Skeletal muscle tissue (tissue), 4 donors: ENCODE data around the gene SRRM3. TPM values are rescaled to one million over a fixed set of nuclear protein-coding genes. Genes with fewer than 3 reads are reported as not detected.
A peak's percentile ranks its signal among the peaks of the same experiment; 100 is the strongest.

Experiments
- H3K27ac ChIP-seq: one replicate; pipeline ENCODE4 v1.7.0; 2013; ENCODE audit warnings: mild to moderate bottlenecking, low read depth, low read length, inconsistent platforms
- H3K27me3 ChIP-seq, 3 donors: one replicate each; pipeline ENCODE4 v1.7.0; 2013; ENCODE audit warnings: low read length in 3 of 3; ENCODE audit not compliant: control insufficient read depth in 3 of 3, insufficient read depth in 3 of 3
- H3K36me3 ChIP-seq, 3 donors: one replicate each; pipeline ENCODE4 v1.7.0; 2013; ENCODE audit warnings: low read length in 3 of 3; ENCODE audit not compliant: control insufficient read depth in 3 of 3, insufficient read depth in 3 of 3
- H3K4me1 ChIP-seq, 3 donors: one replicate each; pipeline ENCODE4 v1.7.0; 2013; ENCODE audit warnings: low read length in 3 of 3, mild to moderate bottlenecking in 3 of 3; ENCODE audit not compliant: control insufficient read depth in 3 of 3, insufficient read depth in 3 of 3
- H3K4me3 ChIP-seq, 3 donors: one replicate each; pipeline ENCODE4 v1.7.0; 2013; ENCODE audit warnings: low read length in 3 of 3
- H3K9ac ChIP-seq, 3 donors: one replicate each; pipeline ENCODE4 v1.7.0; 2013; ENCODE audit warnings: low read length in 3 of 3, mild to moderate bottlenecking in 3 of 3, moderate library complexity in 2 of 3, low read depth in 1 of 3
- H3K9me3 ChIP-seq, 3 donors: one replicate each; pipeline ENCODE4 v1.7.0; 2013; ENCODE audit warnings: low read length in 3 of 3; ENCODE audit not compliant: control insufficient read depth in 3 of 3
- total RNA-seq: library from RNA; depleted of rRNA; stranded (reverse); fragments of >200 nt; gene quantifications from one replicate; pipeline ENCODE4 v1.2.3, GENCODE V29; 2014
- donor health status: Osteomylitis.

The SRRM3 gene
- total RNA-seq, 1 donor from 2014 or later, result not detected

GRCh38 chr7:76259124-76260093, 57.7 kb downstream of the SRRM3 start:
- Histone ChIP-seq H3K27ac (no peak overlapping the region), H3K9me3 (no peaks in the 10 kb centered on the region), H3K4me3 (no peak overlapping the region), H3K27me3 (peaks cover 16 to 43% (median 18%) of the 10 kb centered on the region in 3 donors), H3K36me3 (no peaks in the 10 kb centered on the region), H3K9ac (no peak overlapping the region), H3K4me1 (no peaks in the 10 kb centered on the region)

- no peaks in the 10 kb centered on the region for H3K36me3 ChIP-seq
- no peak overlapping the region for H3K4me3 ChIP-seq
- no peak overlapping the region for H3K27ac ChIP-seq
- H3K9me3 ChIP-seq, result no peaks in the 10 kb centered on the region
- H3K27me3 ChIP-seq, result peaks cover 16 to 41% (median 18%) of the 10 kb centered on the region in 3 donors
- no peaks in the 10 kb centered on the region for H3K4me1 ChIP-seq
- no peak overlapping the region for H3K9ac ChIP-seq
Observed at GRCh38 chr7:76260171-76260703, 58.5 kb downstream of the SRRM3 start.

GRCh38 chr7:76261329-76261728, 59.6 kb downstream of the SRRM3 start:
- Histone ChIP-seq H3K36me3 (no peaks in the 10 kb centered on the region), H3K4me1 (no peaks in the 10 kb centered on the region), H3K27me3 (peaks cover 16 to 41% (median 18%) of the 10 kb centered on the region in 3 donors), H3K9me3 (no peaks in the 10 kb centered on the region), H3K27ac (no peak overlapping the region), H3K9ac (no peak overlapping the region), H3K4me3 (no peak overlapping the region)

- Histone ChIP-seq H3K27me3 (peaks cover 20 to 45% (median 22%) of the 10 kb centered on the region in 3 donors), H3K9ac (no peak overlapping the region), H3K4me1 (peaks cover 1 to 2% (median 2%) of the 10 kb centered on the region in 3 donors), H3K27ac (no peak overlapping the region), H3K9me3 (no peaks in the 10 kb centered on the region), H3K4me3 (no peak overlapping the region), H3K36me3 (no peaks in the 10 kb centered on the region)
Observed at GRCh38 chr7:76261931-76262330, 60.2 kb downstream of the SRRM3 start.

- Histone ChIP-seq H3K27me3 (peaks cover 26 to 46% (median 28%) of the 10 kb centered on the region in 3 donors), H3K9me3 (no peaks in the 10 kb centered on the region), H3K4me1 (peaks cover 4 to 5% (median 5%) of the 10 kb centered on the region in 3 donors), H3K4me3 (no peak overlapping the region), H3K36me3 (no peaks in the 10 kb centered on the region), H3K9ac (no peak overlapping the region), H3K27ac (no peak overlapping the region)
Observed at GRCh38 chr7:76262683-76263402, 61.1 kb downstream of the SRRM3 start.

GRCh38 chr7:76265299-76265698, 63.6 kb downstream of the SRRM3 start:
- H3K9ac ChIP-seq, result no peak overlapping the region
- H3K27me3 ChIP-seq, result peaks cover 33 to 47% (median 33%) of the 10 kb centered on the region in 3 donors
- H3K9me3 ChIP-seq, result no peaks in the 10 kb centered on the region
- no peak overlapping the region for H3K27ac ChIP-seq
- no peak overlapping the region for H3K4me3 ChIP-seq
- no peaks in the 10 kb centered on the region for H3K36me3 ChIP-seq
- peaks cover 4 to 7% (median 5%) of the 10 kb centered on the region in 3 donors for H3K4me1 ChIP-seq

- H3K9me3 ChIP-seq, result no peaks in the 10 kb centered on the region
- H3K4me1 ChIP-seq, result peaks cover 4 to 7% (median 5%) of the 10 kb centered on the region in 3 donors
- H3K36me3 ChIP-seq, result no peaks in the 10 kb centered on the region
- peak overlapping the region in 2 of 3 donors; percentile 41 to 48 for H3K4me3 ChIP-seq
- H3K9ac ChIP-seq, result no peak overlapping the region
- H3K27ac ChIP-seq, result no peak overlapping the region
- H3K27me3 ChIP-seq, result peaks cover 30 to 33% (median 31%) of the 10 kb centered on the region in 3 donors
Observed at GRCh38 chr7:76267107-76267893, 65.6 kb downstream of the SRRM3 start.

GRCh38 chr7:76267894-76268183, 66.1 kb downstream of the SRRM3 start:
- Histone ChIP-seq H3K9me3 (no peaks in the 10 kb centered on the region), H3K27ac (no peak overlapping the region), H3K9ac (no peak overlapping the region), H3K4me1 (peaks cover 4 to 7% (median 5%) of the 10 kb centered on the region in 3 donors), H3K36me3 (no peaks in the 10 kb centered on the region), H3K4me3 (no peak overlapping the region), H3K27me3 (peaks cover 30 to 33% (median 31%) of the 10 kb centered on the region in 3 donors)

GRCh38 chr7:76268376-76268775, 66.7 kb downstream of the SRRM3 start:
- H3K9ac ChIP-seq, result no peak overlapping the region
- no peaks in the 10 kb centered on the region for H3K9me3 ChIP-seq
- H3K4me1 ChIP-seq, result peaks cover 4 to 7% (median 5%) of the 10 kb centered on the region in 3 donors
- H3K27me3 ChIP-seq, result peaks cover 31 to 33% (median 32%) of the 10 kb centered on the region in 3 donors
- H3K27ac ChIP-seq, result no peak overlapping the region
- no peaks in the 10 kb centered on the region for H3K36me3 ChIP-seq
- no peak overlapping the region for H3K4me3 ChIP-seq
